ENCODE measurements around the gene AP5S1.
A peak's percentile ranks its signal among the peaks of the same experiment; 100 is the strongest.

AP5S1 gene

GRCh38 chr20:3797592-3798372 is 22.6 kb upstream of the AP5S1 start:
- no peak for DNase-seq
- H3K27me3 Mint-ChIP-seq, result no peaks in the 10 kb centered on the region
- no peak for ATAC-seq (replicated peaks)
- H3K9me3 Mint-ChIP-seq, result no peaks in the 10 kb centered on the region
- H3K27ac Mint-ChIP-seq, result peak overlapping the region; percentile 59
- H3K4me3 Mint-ChIP-seq, result peak overlapping the region; percentile 91 to 96
- H3K4me1 Mint-ChIP-seq, result peaks cover 47 to 75% of the 10 kb centered on the region in 2 donors
- H3K36me3 Mint-ChIP-seq, result peaks cover 8 to 12% of the 10 kb centered on the region in 2 donors

- Mint-ChIP-seq H3K4me3 (peak overlapping the region; percentile 41 to 52), H3K36me3 (peaks cover 12 to 17% of the 10 kb centered on the region in 2 donors), H3K27ac (peak overlapping the region; percentile 59), H3K9me3 (no peaks in the 10 kb centered on the region), H3K27me3 (no peaks in the 10 kb centered on the region), H3K4me1 (peaks cover 52 to 81% of the 10 kb centered on the region in 2 donors)
- ATAC-seq (replicated peaks) (no peak), DNase-seq (no peak)
Measured at GRCh38 chr20:3798373-3798768, 22.0 kb upstream of the AP5S1 start.

GRCh38 chr20:3798908-3799248 is 21.5 kb upstream of the AP5S1 start:
- no peak overlapping the region for H3K4me3 Mint-ChIP-seq
- ATAC-seq (replicated peaks), result no peak
- no peaks in the 10 kb centered on the region for H3K27me3 Mint-ChIP-seq
- H3K4me1 Mint-ChIP-seq, result peaks cover 55 to 86% of the 10 kb centered on the region in 2 donors
- H3K27ac Mint-ChIP-seq, result peak overlapping the region; percentile 91
- H3K36me3 Mint-ChIP-seq, result peaks cover 16 to 22% of the 10 kb centered on the region in 2 donors
- DNase-seq, result no peak
- no peaks in the 10 kb centered on the region for H3K9me3 Mint-ChIP-seq

GRCh38 chr20:3800256-3800877 is 20.0 kb upstream of the AP5S1 start:
- no peaks in the 10 kb centered on the region for H3K9me3 Mint-ChIP-seq
- no peaks in the 10 kb centered on the region for H3K27me3 Mint-ChIP-seq
- H3K4me1 Mint-ChIP-seq, result peaks cover 60 to 85% of the 10 kb centered on the region in 2 donors
- DNase-seq (no peak), ATAC-seq (replicated peaks) (no peak)
- H3K4me3 Mint-ChIP-seq, result no peak overlapping the region
- peaks cover 27 to 32% of the 10 kb centered on the region in 2 donors for H3K36me3 Mint-ChIP-seq
- H3K27ac Mint-ChIP-seq, result peak overlapping the region; percentile 91

GRCh38 chr20:3800878-3801260 is 19.5 kb upstream of the AP5S1 start:
- H3K4me3 Mint-ChIP-seq, result no peak overlapping the region
- DNase-seq (no peak), ATAC-seq (replicated peaks) (no peak)
- no peaks in the 10 kb centered on the region for H3K9me3 Mint-ChIP-seq
- peaks cover 30 to 35% of the 10 kb centered on the region in 2 donors for H3K36me3 Mint-ChIP-seq
- peaks cover 57 to 80% of the 10 kb centered on the region in 2 donors for H3K4me1 Mint-ChIP-seq
- peak overlapping the region; percentile 91 for H3K27ac Mint-ChIP-seq
- no peaks in the 10 kb centered on the region for H3K27me3 Mint-ChIP-seq

- Mint-ChIP-seq H3K9me3 (no peaks in the 10 kb centered on the region), H3K4me3 (no peak overlapping the region), H3K27me3 (no peaks in the 10 kb centered on the region), H3K36me3 (peaks cover 30 to 38% of the 10 kb centered on the region in 2 donors), H3K4me1 (peaks cover 58 to 79% of the 10 kb centered on the region in 2 donors), H3K27ac (peak overlapping the region; percentile 37)
- ATAC-seq (replicated peaks) (no peak), DNase-seq (no peak)
Measured at GRCh38 chr20:3801299-3801698, 19.0 kb upstream of the AP5S1 start.

- ATAC-seq (replicated peaks) (no peak), DNase-seq (no peak)
- H3K9me3 Mint-ChIP-seq, result no peaks in the 10 kb centered on the region
- no peak overlapping the region for H3K4me3 Mint-ChIP-seq
- peaks cover 30 to 38% of the 10 kb centered on the region in 2 donors for H3K36me3 Mint-ChIP-seq
- H3K27me3 Mint-ChIP-seq, result no peaks in the 10 kb centered on the region
- H3K27ac Mint-ChIP-seq, result peak overlapping the region; percentile 42
- H3K4me1 Mint-ChIP-seq, result peaks cover 57 to 75% of the 10 kb centered on the region in 2 donors
Measured at GRCh38 chr20:3801846-3802245, 18.5 kb upstream of the AP5S1 start.

- H3K27me3 Mint-ChIP-seq, result no peaks in the 10 kb centered on the region
- peak in 1 of 2 donors; percentile 20 for ATAC-seq (replicated peaks)
- H3K4me1 Mint-ChIP-seq, result peaks cover 53 to 75% of the 10 kb centered on the region in 2 donors
- H3K4me3 Mint-ChIP-seq, result peak overlapping the region in 1 of 2 donors; percentile 3
- DNase-seq, result no peak
- no peaks in the 10 kb centered on the region for H3K9me3 Mint-ChIP-seq
- peaks cover 28 to 38% of the 10 kb centered on the region in 2 donors for H3K36me3 Mint-ChIP-seq
- peak overlapping the region; percentile 66 for H3K27ac Mint-ChIP-seq
Measured at GRCh38 chr20:3802524-3803239, 17.7 kb upstream of the AP5S1 start.

GRCh38 chr20:3803289-3803688 is 17.1 kb upstream of the AP5S1 start:
- no peak overlapping the region for H3K27ac Mint-ChIP-seq
- no peaks in the 10 kb centered on the region for H3K9me3 Mint-ChIP-seq
- ATAC-seq (replicated peaks) (no peak), DNase-seq (no peak)
- H3K4me3 Mint-ChIP-seq, result no peak overlapping the region
- H3K36me3 Mint-ChIP-seq, result peaks cover 26 to 38% of the 10 kb centered on the region in 2 donors
- peaks cover 49 to 69% of the 10 kb centered on the region in 2 donors for H3K4me1 Mint-ChIP-seq
- no peaks in the 10 kb centered on the region for H3K27me3 Mint-ChIP-seq

- Mint-ChIP-seq H3K27me3 (no peaks in the 10 kb centered on the region), H3K4me3 (no peak overlapping the region), H3K9me3 (no peaks in the 10 kb centered on the region), H3K36me3 (peaks cover 26 to 38% of the 10 kb centered on the region in 2 donors), H3K27ac (no peak overlapping the region), H3K4me1 (peaks cover 45 to 64% of the 10 kb centered on the region in 2 donors)
- DNase-seq, result no peak
- ATAC-seq (replicated peaks), result no peak
Measured at GRCh38 chr20:3803854-3804253, 16.5 kb upstream of the AP5S1 start.

GRCh38 chr20:3804254-3804751 is 16.0 kb upstream of the AP5S1 start:
- Mint-ChIP-seq H3K27me3 (no peaks in the 10 kb centered on the region), H3K4me3 (peak overlapping the region in 1 of 2 donors; percentile 15), H3K27ac (no peak overlapping the region), H3K4me1 (peaks cover 41 to 59% of the 10 kb centered on the region in 2 donors), H3K9me3 (no peaks in the 10 kb centered on the region), H3K36me3 (peaks cover 26 to 38% of the 10 kb centered on the region in 2 donors)
- DNase-seq, result no peak
- no peak for ATAC-seq (replicated peaks)

GRCh38 chr20:3804781-3805180 is 15.6 kb upstream of the AP5S1 start:
- peaks cover 36 to 54% of the 10 kb centered on the region in 2 donors for H3K4me1 Mint-ChIP-seq
- ATAC-seq (replicated peaks), result no peak
- H3K27ac Mint-ChIP-seq, result no peak overlapping the region

GRCh38 chr20:3808544-3808943 is 11.8 kb upstream of the AP5S1 start:
- Mint-ChIP-seq H3K27ac (no peak overlapping the region), H3K9me3 (no peaks in the 10 kb centered on the region), H3K4me1 (peaks cover 24 to 33% of the 10 kb centered on the region in 2 donors), H3K4me3 (no peak overlapping the region), H3K36me3 (peaks cover 17 to 20% of the 10 kb centered on the region in 2 donors), H3K27me3 (no peaks in the 10 kb centered on the region)
- DNase-seq (no peak), ATAC-seq (replicated peaks) (no peak)

More at GRCh38 chr20:3804781-3805180, 15.6 kb upstream of the AP5S1 start:
- no peaks in the 10 kb centered on the region for H3K9me3 Mint-ChIP-seq
- H3K36me3 Mint-ChIP-seq, result peaks cover 26 to 38% of the 10 kb centered on the region in 2 donors
- DNase-seq, result no peak
- H3K4me3 Mint-ChIP-seq, result no peak overlapping the region
- H3K27me3 Mint-ChIP-seq, result no peaks in the 10 kb centered on the region
